GM19463 (cell line): Measurements from ENCODE around the gene MID2.
"Not testable (repeated sequence)": the region's sequence is repeated elsewhere in the genome, so short reads cannot be mapped to it uniquely, and the experiment has no call there.

Source experiments
- ATAC-seq: cut with Tn5 transposase; IDR thresholded peaks from one replicate; pipeline ENCODE4 v1.9.1; 2021; ENCODE audit warnings: mild to moderate bottlenecking, moderate library complexity; ENCODE audit not compliant: unreplicated experiment

The MID2 gene

DNA sequence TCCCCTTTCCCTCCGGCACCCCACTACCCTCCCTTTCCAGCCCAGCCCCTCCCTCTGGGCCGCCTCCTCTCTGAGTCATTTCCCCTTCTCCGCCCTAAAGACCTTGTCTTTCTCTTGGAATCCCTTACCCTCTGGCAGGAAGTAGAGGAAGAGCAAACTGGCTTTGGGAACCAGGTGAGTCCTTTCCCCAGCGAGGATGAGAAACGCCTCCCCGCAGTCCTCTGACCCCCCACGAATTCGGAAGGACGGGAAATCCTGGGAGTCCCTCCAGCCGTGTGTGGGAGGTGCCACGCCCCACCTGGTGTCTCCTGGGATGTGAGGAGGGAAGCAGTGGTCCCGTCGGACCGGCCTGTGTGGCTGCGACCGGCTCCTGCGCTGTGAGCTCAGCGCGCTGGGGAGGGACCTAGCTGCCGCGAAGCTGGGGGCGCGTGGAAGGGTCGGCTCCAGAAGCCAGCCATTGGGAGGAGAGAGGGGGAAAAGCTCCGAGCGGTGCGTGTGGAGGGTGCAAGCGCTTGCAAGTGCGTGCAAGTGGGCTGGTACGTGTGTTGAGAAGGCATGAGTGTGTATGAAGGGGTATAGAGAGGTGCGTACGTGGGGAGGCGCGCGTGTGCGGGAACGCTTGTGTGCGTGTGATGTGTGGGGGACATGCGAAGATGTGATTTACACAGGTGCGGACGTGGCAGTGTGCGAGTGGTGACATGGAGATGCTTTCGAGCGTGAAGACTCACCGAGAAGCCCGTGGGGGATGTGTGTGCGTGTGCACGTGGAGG lies 110.2 kb downstream of the MID2 start:
- no peak for ATAC-seq

DNA sequence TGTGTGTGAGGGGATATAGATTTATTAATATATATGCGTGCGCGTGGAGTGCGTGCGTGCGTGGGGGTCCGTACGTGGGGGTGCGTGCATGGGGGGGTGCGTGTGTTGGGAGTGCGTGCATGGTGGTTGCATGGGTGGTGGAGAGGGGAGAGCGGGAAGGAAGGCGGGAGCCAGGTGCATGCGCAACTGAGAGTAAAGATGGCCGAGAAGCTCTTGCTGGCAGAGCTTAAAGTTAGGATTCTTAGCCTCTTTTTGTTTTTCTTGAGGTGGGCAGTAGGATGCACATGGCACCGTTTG lies 110.7 kb downstream of the MID2 start:
- ATAC-seq, result no peak

DNA sequence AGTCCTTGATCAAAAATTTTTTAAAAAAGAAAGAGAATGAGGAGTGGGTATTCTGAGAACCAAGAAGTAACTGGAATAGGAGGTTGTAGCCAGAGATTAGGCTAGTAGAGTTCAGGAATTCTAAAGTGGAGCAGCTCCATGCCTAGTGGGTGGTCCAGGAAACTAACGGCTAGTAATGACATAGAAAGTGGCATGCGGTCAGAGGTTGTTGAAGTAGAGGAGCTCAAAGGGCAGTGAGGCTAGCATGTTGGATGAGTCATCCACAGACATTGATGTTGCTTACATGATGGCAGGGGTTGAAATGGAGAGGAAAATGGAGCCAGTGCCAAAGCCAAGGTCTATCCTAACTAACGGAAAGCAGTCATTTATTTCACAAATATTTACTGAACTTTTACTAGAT lies 114.4 kb downstream of the MID2 start:
- no peak for ATAC-seq

DNA sequence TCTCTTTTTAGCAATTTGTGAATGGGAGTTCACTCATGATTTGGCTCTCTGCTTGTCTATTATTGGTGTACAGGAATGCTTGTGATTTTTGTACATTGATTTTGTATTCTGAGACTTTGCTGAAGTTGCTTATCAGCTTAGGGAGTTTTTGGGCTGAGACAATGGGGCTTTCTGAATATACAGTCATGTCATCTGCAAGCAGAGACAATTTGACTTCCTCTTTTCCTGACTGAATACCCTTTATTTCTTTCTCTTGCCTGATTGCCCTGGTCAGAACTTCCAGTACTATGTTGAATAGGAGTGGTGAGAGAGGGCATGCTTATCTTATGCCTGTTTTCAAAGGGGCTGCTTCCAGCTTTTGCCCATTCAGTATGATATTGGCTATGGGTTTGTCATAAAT lies 129.7 kb downstream of the MID2 start:
- ATAC-seq, result not testable (repeated sequence)

DNA sequence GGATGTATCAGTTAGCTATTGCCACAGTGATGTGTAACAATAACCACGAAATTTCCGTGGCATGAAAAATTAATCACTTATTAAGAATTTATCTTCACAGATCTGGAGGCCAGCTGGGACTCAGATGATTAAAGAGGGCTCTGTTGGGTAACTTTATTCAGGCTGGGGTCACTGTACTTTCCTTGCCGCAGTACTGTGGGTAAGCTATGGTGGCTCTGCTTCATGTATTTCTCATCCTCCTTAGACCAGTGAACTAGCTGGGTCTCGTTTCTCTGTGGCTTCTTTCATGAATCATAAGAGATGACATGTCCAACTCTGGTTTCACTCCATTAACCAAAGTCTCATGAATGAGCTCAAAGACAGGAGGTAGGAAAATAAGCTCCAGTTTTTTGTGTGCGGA lies 143.0 kb downstream of the MID2 start:
- no peak for ATAC-seq

DNA sequence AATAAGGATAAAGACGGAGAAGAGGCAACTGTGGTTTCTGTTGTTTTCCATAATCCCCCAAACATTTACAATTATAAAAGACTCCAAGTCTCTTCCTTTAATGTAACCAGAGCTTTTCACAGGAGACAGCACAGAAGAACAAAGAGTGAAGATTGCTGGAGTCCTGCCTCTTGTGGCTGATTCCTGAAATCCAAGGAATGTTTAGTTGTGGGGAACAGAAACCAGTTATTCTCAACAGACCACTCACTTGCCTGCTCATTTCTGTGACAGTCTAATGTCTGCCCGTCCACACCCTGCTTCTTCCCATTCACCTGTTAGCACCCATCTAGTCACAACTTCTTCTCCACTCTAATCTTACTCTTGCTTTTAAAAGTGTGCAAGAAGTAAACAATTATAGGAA lies 144.4 kb downstream of the MID2 start:
- ATAC-seq, result no peak

DNA sequence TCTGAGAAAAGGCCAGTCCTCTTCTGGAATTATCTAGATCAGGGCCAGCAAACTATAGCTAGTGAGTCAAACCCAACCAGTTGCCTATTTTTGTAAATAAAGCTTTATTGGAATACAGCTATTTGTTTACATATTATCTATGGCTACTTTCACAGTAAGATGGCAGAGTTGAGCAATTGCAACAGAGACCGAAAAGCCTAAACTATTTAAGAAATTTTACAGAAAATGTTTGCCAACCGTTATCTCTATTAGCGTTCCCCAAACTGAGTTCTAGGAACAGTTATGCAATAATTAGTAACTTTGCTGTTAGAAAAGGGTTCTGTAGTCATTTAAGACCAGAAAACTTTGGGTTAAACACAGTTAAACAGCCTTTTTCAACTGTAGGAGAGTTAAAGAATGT lies 146.0 kb downstream of the MID2 start:
- ATAC-seq, result no peak
